Smooth muscle cell (in vitro differentiated cells): ENCODE data around the gene PMF1. TPM values are rescaled to one million over a fixed set of nuclear protein-coding genes. Genes with fewer than 3 reads are reported as not detected.

ENCODE experiments used
- DNase-seq: peaks from one replicate; lab custom pipeline; 2025; ENCODE audit not compliant: unreplicated experiment; lab: John Stamatoyannopoulos, UW
- H2AFZ ChIP-seq: fragments of 200-600 bp; sonication (generic); 2 replicates; pipeline ENCODE4 v1.6.0; 2016; ENCODE audit warnings: antibody characterized with exemption, low read depth, mild to moderate bottlenecking
- H3F3A ChIP-seq: fragments of 200-600 bp; sonication (generic); 2 replicates; pipeline ENCODE4 v1.6.0; 2017; ENCODE audit warnings: antibody characterized with exemption, low read depth
- H3K27ac ChIP-seq: fragments of 200-600 bp; sonication (generic); 2 replicates; pipeline ENCODE4 v1.5.1; 2016; ENCODE audit warnings: low read depth, mild to moderate bottlenecking
- H3K27me3 ChIP-seq: fragments of 200-600 bp; sonication (generic); 2 replicates; pipeline ENCODE4 v1.6.1; 2016; ENCODE audit warnings: low read depth, mild to moderate bottlenecking
- H3K36me3 ChIP-seq: fragments of 200-600 bp; sonication (generic); 2 replicates; pipeline ENCODE4 v1.5.1; 2016; ENCODE audit warnings: low read depth
- H3K4me1 ChIP-seq: fragments of 200-600 bp; sonication (generic); 2 replicates; pipeline ENCODE4 v1.5.1; 2016; ENCODE audit warnings: low read depth
- H3K4me2 ChIP-seq: fragments of 200-600 bp; sonication (generic); 2 replicates; pipeline ENCODE4 v1.6.0; 2016; ENCODE audit warnings: mild to moderate bottlenecking
- H3K4me3 ChIP-seq: fragments of 200-600 bp; sonication (generic); 2 replicates; pipeline ENCODE4 v1.5.1; 2016; ENCODE audit warnings: mild to moderate bottlenecking
- H3K79me2 ChIP-seq: fragments of 200-600 bp; sonication (generic); 2 replicates; pipeline ENCODE4 v1.6.0; 2016; ENCODE audit warnings: low read depth, mild to moderate bottlenecking
- H3K9ac ChIP-seq: fragments of 200-600 bp; sonication (generic); 2 replicates; pipeline ENCODE4 v1.6.0; 2016; ENCODE audit warnings: low read depth
- H3K9me3 ChIP-seq: fragments of 200-600 bp; sonication (generic); replicated peaks from 2 replicates; pipeline ENCODE4 v1.5.1; 2016; ENCODE audit warnings: low read depth
- H4K20me1 ChIP-seq: fragments of 200-600 bp; sonication (generic); 2 replicates; pipeline ENCODE4 v1.6.0; 2016; ENCODE audit warnings: low read depth
- CTCF ChIP-seq: fragments of 200-600 bp; sonication (generic); IDR thresholded peaks from 2 replicates; pipeline ENCODE4 v1.5.1; 2017; ENCODE audit warnings: borderline replicate concordance, mild to moderate bottlenecking, antibody characterized with exemption; ENCODE audit not compliant: insufficient read depth, poor library complexity, severe bottlenecking
- WGBS: methylation state at CpG from one replicate; pipeline ENCODE4 v1.1.7; 2016; ENCODE audit warnings: low lambda C conversion rate; 5-methylcytosine and 5-hydroxymethylcytosine counted together
- polyA plus RNA-seq: library from polyadenylated mRNA; unstranded; fragments of >200 nt; fragmentation: Nextera tagmentation; extraction: Ambion mirVana; gene quantifications from 2 replicates; pipeline ENCODE4 v1.2.1, GENCODE V29; 2016
- total RNA-seq: library from RNA; depleted of rRNA; stranded (reverse); fragments of >200 nt; gene quantifications from 2 replicates; pipeline ENCODE4 v1.2.3, GENCODE V29; 2014

The PMF1 gene
- total and polyA plus RNA-seq, 2 experiments from 2014 or later: 59.2 to 82.5 TPM

GRCh38 chr1:156204686-156205085 lies 8.1 kb upstream of the PMF1 start:
- Histone ChIP-seq H3K9ac (no peak overlapping the region), H3K36me3 (no peaks in the 10 kb centered on the region), H3K4me3 (no peak overlapping the region), H2AFZ (no peak overlapping the region), H3K27me3 (no peaks in the 10 kb centered on the region), H3K27ac (no peak overlapping the region), H3F3A (no peaks in the 10 kb centered on the region), H3K79me2 (no peaks in the 10 kb centered on the region), H3K4me1 (no peaks in the 10 kb centered on the region), H4K20me1 (peaks cover 19% of the 10 kb centered on the region), H3K4me2 (no peak overlapping the region), H3K9me3 (no peaks in the 10 kb centered on the region)
- 99% methylated on average over 3 of the region's 3 CpGs for WGBS
- no peak for DNase-seq
- no peak for TF ChIP-seq CTCF

- no peak overlapping the region for H3K27ac ChIP-seq
- H3K4me1 ChIP-seq: peaks cover 10% of the 10 kb centered on the region
- no peak overlapping the region for H2AFZ ChIP-seq
- H3K4me3 ChIP-seq: no peak overlapping the region
- H3K9ac ChIP-seq: no peak overlapping the region
- no peaks in the 10 kb centered on the region for H3K27me3 ChIP-seq
- TF ChIP-seq CTCF: no peak
- H3F3A ChIP-seq: peaks cover 14% of the 10 kb centered on the region
- no peaks in the 10 kb centered on the region for H3K36me3 ChIP-seq
- H3K9me3 ChIP-seq: no peaks in the 10 kb centered on the region
- no peak for DNase-seq
- no peak overlapping the region for H3K4me2 ChIP-seq
- no peaks in the 10 kb centered on the region for H4K20me1 ChIP-seq
- WGBS: 100% methylated on average over 3 of the region's 3 CpGs
- peaks cover 24% of the 10 kb centered on the region for H3K79me2 ChIP-seq
Observed at GRCh38 chr1:156211243-156211642, 1.6 kb upstream of the PMF1 start.

- H3F3A ChIP-seq: peaks cover 14% of the 10 kb centered on the region
- WGBS: 90% methylated on average over 9 of the region's 9 CpGs
- no peak for DNase-seq
- no peaks in the 10 kb centered on the region for H3K9me3 ChIP-seq
- H3K9ac ChIP-seq: peak overlapping the region; percentile 98
- H3K4me1 ChIP-seq: peaks cover 10% of the 10 kb centered on the region
- peak overlapping the region; percentile 95 for H3K4me2 ChIP-seq
- H3K27me3 ChIP-seq: no peaks in the 10 kb centered on the region
- TF ChIP-seq CTCF: no peak
- peak overlapping the region; percentile 92 for H2AFZ ChIP-seq
- H3K36me3 ChIP-seq: no peaks in the 10 kb centered on the region
- H3K27ac ChIP-seq: peak overlapping the region; percentile 97
- no peaks in the 10 kb centered on the region for H4K20me1 ChIP-seq
- H3K79me2 ChIP-seq: peaks cover 28% of the 10 kb centered on the region
- H3K4me3 ChIP-seq: peak overlapping the region; percentile 72
Observed at GRCh38 chr1:156212130-156212529, 677 bp upstream of the PMF1 start.

GRCh38 chr1:156213644-156213966 lies 798 bp downstream of the PMF1 start:
- peak overlapping the region; percentile 92 for H2AFZ ChIP-seq
- DNase-seq: no peak
- H3F3A ChIP-seq: peaks cover 14% of the 10 kb centered on the region
- peak overlapping the region; percentile 98 for H3K9ac ChIP-seq
- peaks cover 38% of the 10 kb centered on the region for H3K79me2 ChIP-seq
- no peak for TF ChIP-seq CTCF
- H3K4me3 ChIP-seq: peak overlapping the region; percentile 72
- H3K9me3 ChIP-seq: no peaks in the 10 kb centered on the region
- peaks cover 10% of the 10 kb centered on the region for H3K4me1 ChIP-seq
- H4K20me1 ChIP-seq: no peaks in the 10 kb centered on the region
- H3K4me2 ChIP-seq: peak overlapping the region; percentile 95
- 30% methylated on average over 11 of the region's 11 CpGs for WGBS
- H3K36me3 ChIP-seq: no peaks in the 10 kb centered on the region
- H3K27ac ChIP-seq: peak overlapping the region; percentile 97
- no peaks in the 10 kb centered on the region for H3K27me3 ChIP-seq
